ENCODE results near the gene FAM20C. TPM values are rescaled to one million over a fixed set of nuclear protein-coding genes. Genes with fewer than 3 reads are reported as not detected.

The FAM20C gene
- total and polyA plus RNA-seq, 10 of the 15 experiments (the other 5 are each of a cell fraction or from before 2014, with no cell fraction given), result 0.44 TPM; not detected in 9

- no peak for TF ChIP-seq PRDM15 (CRISPR knock-in tag; IDR thresholded peaks at IDR 0.05)
- no peak for TF ChIP-seq SMARCA5 (IDR thresholded peaks at IDR 0.05)
- no peak for TF ChIP-seq BMI1 (IDR thresholded peaks at IDR 0.05; ENCODE audit: borderline replicate concordance)
These were observed 27.3 kb upstream of the FAM20C start (continued) for GRCh38 chr7:164882-165660.

GRCh38 chr7:165661-166337 is 26.6 kb upstream of the FAM20C start:
- SMC1A ChIA-PET (ENCODE audit: uncharacterized antibody, unreplicated experiment), result no interaction called here
- CTCF ChIA-PET, result no interaction called here
- 35% methylated on average over 10 of the region's 10 CpGs for WGBS (ENCODE audit: insufficient coverage, insufficient replicate concordance, low lambda C conversion rate, missing lambda C conversion rate)

More at GRCh38 chr7:165661-166337, 26.6 kb upstream of the FAM20C start:
- POLR2A ChIA-PET, result no interaction called here
- RAD21 ChIA-PET (ENCODE audit: unreplicated experiment), result no interaction called here
- Histone ChIP-seq H3K4me1 (ENCODE audit: control insufficient read depth, insufficient read depth, low read length) (no peaks in the 10 kb centered on the region), H3K36me3 (ENCODE audit: control insufficient read depth in 2 of 2, insufficient read depth in 2 of 2, low read length in 1 of 2) (no peaks in the 10 kb centered on the region), H4K20me1 (ENCODE audit: control insufficient read depth, insufficient read depth) (no peaks in the 10 kb centered on the region), H3K27me3 (replicated peaks in 1 of 2; ENCODE audit: control insufficient read depth in 2 of 2, insufficient read depth in 2 of 2, low read length in 1 of 2) (no peaks in the 10 kb centered on the region), H3K79me2 (ENCODE audit: control insufficient read depth, insufficient read depth, low read length) (no peaks in the 10 kb centered on the region), H3K9ac (ENCODE audit: control insufficient read depth, insufficient read depth, low read length) (no peak overlapping the region), H3K27ac (ENCODE audit: control insufficient read depth, insufficient read depth) (no peak overlapping the region), H3K9me3 (replicated peaks; ENCODE audit: control insufficient read depth, insufficient read depth, low read length) (no peaks in the 10 kb centered on the region), H3K4me3 (no peak overlapping the region), H2AFZ (ENCODE audit: control insufficient read depth, low read depth, low read length) (no peak overlapping the region), H3K4me2 (ENCODE audit: control insufficient read depth, insufficient read depth) (no peak overlapping the region)
- in situ Hi-C loops (cut with MboI) (no loop called here), intact Hi-C loops (cut with micrococcal nuclease; ENCODE audit: unreplicated experiment) (no loop called here)
- BruUV-seq (replicated peaks), result no TSS peak
- TF ChIP-seq EED (IDR thresholded peaks at IDR 0.05; ENCODE audit: low read depth) (no peak), POLR2AphosphoS5 (IDR thresholded peaks at IDR 0.05; ENCODE audit: low read length) (no peak), IRF3 (IDR thresholded peaks at IDR 0.05) (no peak), CTCF (IDR thresholded peaks at IDR 0.05 in 2 of 3, conservative IDR thresholded peaks at IDR 0.05 in 1 of 3; ENCODE audit: control insufficient read depth in 2 of 3, extremely low read depth in 1 of 3, insufficient read depth in 1 of 3, low read depth in 3 of 3, low read length in 3 of 3) (no peak), HDGF (IDR thresholded peaks at IDR 0.05) (no peak), RBBP5 (conservative IDR thresholded peaks at IDR 0.05) (no peak), E2F8 (IDR thresholded peaks at IDR 0.05; ENCODE audit: low read depth, partially characterized antibody) (no peak), MYC (IDR thresholded peaks at IDR 0.05; ENCODE audit: insufficient read depth, insufficient read length, insufficient replicate concordance, low read length, severe bottlenecking) (no peak)
- FAIRE-seq (no peak), DNase-seq (ENCODE audit: low read depth, low spot score) (no peak), ATAC-seq (no peak)
